Mesendoderm (in vitro differentiated cells): Measurements from ENCODE around the gene TRIM16. TPM values are rescaled to one million over a fixed set of nuclear protein-coding genes. Genes with fewer than 3 reads are reported as not detected.
"Not testable (repeated sequence)": the region's sequence is repeated elsewhere in the genome, so short reads cannot be mapped to it uniquely, and the experiment has no call there.

Experiments
- DNase-seq: peaks from one replicate; pipeline ENCODE4 v3.0.0; 2013
- H2AK5ac ChIP-seq: 2 replicates; pipeline ENCODE4 v1.6.1; 2013; ENCODE audit warnings: low read length, inconsistent platforms
- H2BK120ac ChIP-seq: 2 replicates; pipeline ENCODE4 v1.6.1; 2013; ENCODE audit warnings: low read depth, mild to moderate bottlenecking, low read length, moderate library complexity, mixed read lengths
- H2BK15ac ChIP-seq: replicated peaks from 2 replicates; pipeline ENCODE4 v1.6.1; 2013; ENCODE audit warnings: low read depth, mild to moderate bottlenecking, moderate library complexity
- H2BK5ac ChIP-seq: 2 replicates; pipeline ENCODE4 v1.6.1; 2013; ENCODE audit warnings: low read length, inconsistent platforms
- H3K18ac ChIP-seq: 2 replicates; pipeline ENCODE4 v1.6.1; 2013; ENCODE audit warnings: mild to moderate bottlenecking, low read length, mixed read lengths
- H3K23ac ChIP-seq: one replicate; pipeline ENCODE4 v1.6.1; 2013; ENCODE audit warnings: low read length
- H3K27ac ChIP-seq: 2 replicates; pipeline ENCODE4 v1.5.1; 2013; ENCODE audit warnings: low read depth, mild to moderate bottlenecking, inconsistent platforms, low read length, moderate library complexity
- H3K27me3 ChIP-seq: 2 replicates; pipeline ENCODE4 v1.6.1; 2013; ENCODE audit warnings: low read length, control low read depth, mild to moderate bottlenecking, inconsistent platforms; ENCODE audit not compliant: insufficient read depth, poor library complexity
- H3K36me3 ChIP-seq: 2 replicates; pipeline ENCODE4 v1.6.1; 2013; ENCODE audit warnings: low read length, inconsistent platforms; ENCODE audit not compliant: control insufficient read depth, insufficient read depth
- H3K4ac ChIP-seq: one replicate; pipeline ENCODE4 v1.6.1; 2013; ENCODE audit warnings: low read depth, mild to moderate bottlenecking, low read length, moderate library complexity
- H3K4me1 ChIP-seq: 2 replicates; pipeline ENCODE4 v1.6.1; 2013; ENCODE audit warnings: low read depth, low read length, inconsistent platforms; ENCODE audit not compliant: control insufficient read depth
- H3K4me2 ChIP-seq: 2 replicates; pipeline ENCODE4 v1.6.1; 2013; ENCODE audit warnings: low read length
- H3K4me3 ChIP-seq: 2 replicates; pipeline ENCODE4 v1.5.1; 2013; ENCODE audit warnings: mild to moderate bottlenecking, low read length
- H3K56ac ChIP-seq: one replicate; pipeline ENCODE4 v1.6.1; 2013; ENCODE audit warnings: low read length
- H3K79me1 ChIP-seq: 2 replicates; pipeline ENCODE4 v1.6.1; 2013; ENCODE audit warnings: low read length, inconsistent platforms
- H3K79me2 ChIP-seq: 2 replicates; pipeline ENCODE4 v1.6.1; 2013; ENCODE audit warnings: mild to moderate bottlenecking, low read length; ENCODE audit not compliant: control insufficient read depth, insufficient read depth
- H3K9ac ChIP-seq: 2 replicates; pipeline ENCODE4 v1.6.1; 2013; ENCODE audit warnings: low read length, inconsistent platforms
- H4K5ac ChIP-seq: one replicate; pipeline ENCODE4 v1.6.1; 2013; ENCODE audit warnings: low read length
- H4K8ac ChIP-seq: one replicate; pipeline ENCODE4 v1.6.1; 2013; ENCODE audit warnings: low read depth, mild to moderate bottlenecking, control low read depth, low read length, moderate library complexity
- WGBS: extraction: QIAGEN DNeasy Blood & Tissue Kit; methylation state at CpG from one replicate; pipeline ENCODE4 v1.1.7; 2013; ENCODE audit warnings: low lambda C conversion rate, missing lambda C conversion rate; ENCODE audit not compliant: insufficient coverage; ENCODE audit errors: extremely low coverage; 5-methylcytosine and 5-hydroxymethylcytosine counted together
- small RNA-seq: library from polyadenylated mRNA; stranded (forward); fragments of <200 nt; extraction: miRNeasy Mini kit (QIAGEN cat#:217004); gene quantifications from one replicate; pipeline ENCODE3, GENCODE V24; 2013; ENCODE audit not compliant: insufficient read depth

TRIM16 gene

GRCh38 chr17:15583313-15583712, 100.8 kb downstream of the TRIM16 start:
- not testable (repeated sequence) for H3K36me3 ChIP-seq, H3K4ac ChIP-seq, H3K27me3 ChIP-seq, H3K9ac ChIP-seq, H3K79me1 ChIP-seq, H3K27ac ChIP-seq, H2BK120ac ChIP-seq, H2BK15ac ChIP-seq, H3K4me1 ChIP-seq, H3K4me3 ChIP-seq, H3K23ac ChIP-seq, H3K18ac ChIP-seq, H3K4me2 ChIP-seq, H2BK5ac ChIP-seq, H3K56ac ChIP-seq, DNase-seq, H3K79me2 ChIP-seq, H4K5ac ChIP-seq, H4K8ac ChIP-seq, H2AK5ac ChIP-seq
- no CpG with 5 or more reads among the region's 5 CpGs for WGBS

DNA sequence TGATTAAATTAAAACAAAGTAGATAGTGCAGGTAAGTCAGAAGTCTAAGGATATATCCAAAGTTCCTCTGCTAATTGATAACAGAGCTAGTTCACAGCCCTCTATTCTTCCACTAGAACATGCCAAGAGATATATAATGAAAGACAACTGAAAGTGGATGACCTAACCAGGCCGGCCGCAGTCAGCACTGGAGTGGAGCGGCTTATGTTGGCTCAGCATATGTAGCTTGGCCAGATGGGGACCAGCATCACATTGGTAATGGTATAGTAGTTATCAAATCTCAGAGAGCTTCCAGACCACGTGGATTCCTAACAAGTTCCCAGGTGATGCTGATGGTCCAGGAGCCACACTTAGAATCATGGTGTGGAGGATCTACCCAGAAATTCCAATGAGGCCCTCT, 102.6 kb downstream of the TRIM16 start:
- H4K5ac ChIP-seq, H2AK5ac ChIP-seq, H3K79me2 ChIP-seq, H3K4me1 ChIP-seq, H3K36me3 ChIP-seq, H2BK120ac ChIP-seq, H2BK5ac ChIP-seq, H3K18ac ChIP-seq, H3K27me3 ChIP-seq, H4K8ac ChIP-seq, H3K4ac ChIP-seq, H3K27ac ChIP-seq, H3K4me3 ChIP-seq, H3K56ac ChIP-seq, H3K79me1 ChIP-seq, H3K9ac ChIP-seq, DNase-seq, H2BK15ac ChIP-seq, H3K4me2 ChIP-seq, H3K23ac ChIP-seq: not testable (repeated sequence)
- whole genome bisulfite sequencing = no CpG with 5 or more reads among the region's 4 CpGs

Small RNA genes within 50 kb of the gene (small RNA-seq; reads per million reads assigned to genes)
- gene AC005838.1 = not detected
- not detected for gene ZNF29P
